ENCODE results near the gene EPAS1.
"Not testable (repeated sequence)": the region's sequence is repeated elsewhere in the genome, so short reads cannot be mapped to it uniquely, and the experiment has no call there.

The EPAS1 gene

DNA sequence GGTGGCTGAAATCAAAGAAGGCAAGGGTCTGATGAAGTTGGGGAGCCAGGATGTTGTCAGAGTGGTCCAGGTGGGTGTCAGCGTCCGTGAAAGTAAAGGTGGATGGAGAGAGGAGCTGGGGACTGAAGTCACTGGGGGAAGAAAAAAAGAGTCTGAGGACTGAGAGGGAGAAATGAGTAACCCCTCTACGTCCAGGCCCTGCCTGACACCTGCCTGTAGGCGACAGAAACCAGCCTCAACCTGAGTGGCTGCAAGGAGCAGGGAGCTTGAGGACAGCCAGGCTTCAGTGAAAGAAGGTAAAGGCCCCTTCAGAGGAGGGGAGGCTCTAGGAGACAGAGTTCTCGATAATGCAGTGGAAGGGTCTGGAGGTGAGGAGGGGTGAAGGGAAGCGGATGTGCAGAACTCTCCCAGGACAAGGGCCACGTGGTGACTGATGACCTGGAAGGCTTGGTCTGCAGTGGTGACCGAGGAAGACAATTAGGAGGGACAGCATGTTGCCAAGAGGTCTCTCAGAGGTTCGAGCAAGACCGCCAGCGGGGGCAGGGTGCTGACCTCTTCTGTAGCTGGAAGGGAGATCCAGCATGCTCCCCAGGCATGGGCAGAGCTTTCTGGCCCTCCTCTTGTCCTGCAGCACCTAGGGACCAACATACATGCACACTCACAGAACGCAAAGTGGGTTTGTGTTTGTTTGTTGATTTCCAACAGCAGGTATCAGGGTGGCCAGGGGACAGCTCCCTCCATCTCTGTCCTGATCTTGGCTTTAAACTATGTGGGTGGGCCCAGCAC, 95.5 kb downstream of the EPAS1 start:
- H3K27ac ChIP-seq: no peak overlapping the region
- TF ChIP-seq, protein P1, sequence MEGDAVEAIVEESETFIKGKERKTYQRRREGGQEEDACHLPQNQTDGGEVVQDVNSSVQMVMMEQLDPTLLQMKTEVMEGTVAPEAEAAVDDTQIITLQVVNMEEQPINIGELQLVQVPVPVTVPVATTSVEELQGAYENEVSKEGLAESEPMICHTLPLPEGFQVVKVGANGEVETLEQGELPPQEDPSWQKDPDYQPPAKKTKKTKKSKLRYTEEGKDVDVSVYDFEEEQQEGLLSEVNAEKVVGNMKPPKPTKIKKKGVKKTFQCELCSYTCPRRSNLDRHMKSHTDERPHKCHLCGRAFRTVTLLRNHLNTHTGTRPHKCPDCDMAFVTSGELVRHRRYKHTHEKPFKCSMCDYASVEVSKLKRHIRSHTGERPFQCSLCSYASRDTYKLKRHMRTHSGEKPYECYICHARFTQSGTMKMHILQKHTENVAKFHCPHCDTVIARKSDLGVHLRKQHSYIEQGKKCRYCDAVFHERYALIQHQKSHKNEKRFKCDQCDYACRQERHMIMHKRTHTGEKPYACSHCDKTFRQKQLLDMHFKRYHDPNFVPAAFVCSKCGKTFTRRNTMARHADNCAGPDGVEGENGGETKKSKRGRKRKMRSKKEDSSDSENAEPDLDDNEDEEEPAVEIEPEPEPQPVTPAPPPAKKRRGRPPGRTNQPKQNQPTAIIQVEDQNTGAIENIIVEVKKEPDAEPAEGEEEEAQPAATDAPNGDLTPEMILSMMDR (conservative IDR thresholded peaks at IDR 0.05): no peak

DNA sequence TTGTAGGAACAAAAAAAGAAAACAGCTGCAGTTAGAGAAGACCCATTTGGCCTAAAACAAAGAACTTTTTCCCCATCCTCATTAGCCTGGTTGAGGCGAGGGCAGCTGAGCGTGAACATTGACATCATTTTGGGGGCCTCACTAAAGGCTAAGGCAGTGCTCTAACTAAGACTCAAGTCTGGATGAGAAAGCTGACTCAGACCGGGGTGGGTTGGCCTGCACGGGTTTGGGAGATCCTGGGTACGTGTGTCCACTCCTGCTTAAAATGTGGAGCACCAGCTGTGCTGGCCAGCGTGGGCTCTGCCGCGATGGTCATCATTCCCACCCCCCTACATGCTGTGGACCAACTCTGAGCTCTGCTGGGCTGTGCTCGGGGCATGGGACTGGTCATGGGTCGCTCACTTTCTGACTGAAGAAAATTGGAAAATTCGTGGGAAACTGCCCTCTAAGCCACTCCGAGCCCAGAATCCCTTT, 96.2 kb downstream of the EPAS1 start:
- no peak overlapping the region for H3K27ac ChIP-seq

DNA sequence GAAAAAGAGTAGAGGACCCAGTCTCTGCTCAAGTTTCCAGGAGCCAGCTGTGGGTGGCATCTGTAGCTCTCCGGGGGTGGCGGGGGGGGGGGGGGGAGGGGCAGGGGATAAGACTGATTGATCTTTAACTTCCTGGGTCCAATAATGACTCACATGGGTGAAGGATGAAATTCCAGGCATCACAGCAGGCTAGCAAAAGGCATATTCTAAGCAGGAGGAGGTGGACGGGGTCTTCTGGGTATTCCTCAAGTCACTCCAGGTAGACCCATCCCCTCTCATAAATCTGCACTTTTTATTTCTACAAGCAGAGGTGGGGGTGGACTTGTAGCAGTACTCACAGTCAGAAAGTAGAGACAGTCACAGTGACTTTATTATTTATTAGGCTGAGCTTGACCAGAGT, 96.7 kb downstream of the EPAS1 start:
- H3K27ac ChIP-seq: no peak overlapping the region
- TF ChIP-seq, protein P1 (conservative IDR thresholded peaks at IDR 0.05): no peak

More for the DNA sequence above, 96.2 kb downstream of the EPAS1 start:
- TF ChIP-seq, protein P1 (conservative IDR thresholded peaks at IDR 0.05): no peak

DNA sequence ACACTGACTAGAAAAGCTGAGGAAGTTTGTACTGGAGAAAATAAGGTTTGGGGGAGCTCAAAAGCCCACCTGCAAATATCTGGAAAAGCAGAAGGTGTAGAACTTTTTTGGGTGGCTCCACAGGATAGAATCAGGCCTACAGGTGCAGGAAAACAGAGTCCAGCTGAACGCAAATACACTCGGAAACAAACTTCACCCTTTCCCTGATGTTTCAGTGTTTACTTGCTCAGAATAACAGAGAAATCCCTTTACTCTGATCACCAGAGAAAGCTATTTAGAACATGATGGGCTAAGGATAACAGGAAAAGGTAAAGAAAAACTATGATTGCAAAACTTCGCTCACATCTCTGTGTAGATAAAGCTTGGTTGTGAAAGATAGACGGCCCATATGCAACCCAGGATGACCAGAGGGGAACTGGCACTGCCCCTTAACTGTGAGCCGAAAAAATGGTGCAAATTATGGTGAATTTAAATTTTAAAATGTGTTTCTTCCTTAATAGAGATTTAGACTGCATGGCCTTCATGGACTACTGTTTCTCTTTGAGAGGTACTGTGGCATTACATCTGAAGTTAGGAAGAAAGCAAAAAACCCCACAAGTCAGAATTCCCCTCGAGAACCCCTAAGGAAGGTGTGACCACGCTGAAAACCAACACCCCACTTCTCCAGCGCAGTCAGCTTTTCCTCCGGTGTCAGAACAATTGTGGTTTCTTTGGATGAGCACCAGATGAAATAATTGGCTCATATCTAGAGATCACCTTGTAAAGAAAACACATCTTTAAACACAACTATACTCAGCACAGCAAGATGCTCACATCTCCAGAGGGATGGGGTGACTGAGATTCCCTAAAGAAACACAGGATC, 97.7 kb downstream of the EPAS1 start:
- H3K27ac ChIP-seq: no peak overlapping the region
- TF ChIP-seq, protein P1 (conservative IDR thresholded peaks at IDR 0.05): no peak

DNA sequence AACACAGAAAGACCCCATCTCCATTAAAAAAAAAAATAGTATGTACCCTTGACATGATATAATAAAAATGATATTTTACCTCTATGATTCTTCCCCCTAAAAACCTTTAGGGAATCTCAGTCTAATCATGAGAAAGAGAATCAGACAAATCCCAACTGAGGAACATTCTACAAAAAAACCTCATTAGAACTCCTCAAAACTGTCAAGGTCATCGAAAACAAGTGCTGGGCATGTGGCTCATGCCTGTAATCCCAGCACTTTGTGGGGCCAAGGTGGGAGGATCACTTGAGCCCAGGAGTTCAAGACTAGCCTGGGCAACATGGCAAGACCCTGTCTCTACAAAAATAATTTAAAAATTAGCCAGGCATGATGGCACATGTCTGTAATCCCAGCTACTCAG, 98.5 kb downstream of the EPAS1 start:
- H3K27ac ChIP-seq: not testable (repeated sequence)

DNA sequence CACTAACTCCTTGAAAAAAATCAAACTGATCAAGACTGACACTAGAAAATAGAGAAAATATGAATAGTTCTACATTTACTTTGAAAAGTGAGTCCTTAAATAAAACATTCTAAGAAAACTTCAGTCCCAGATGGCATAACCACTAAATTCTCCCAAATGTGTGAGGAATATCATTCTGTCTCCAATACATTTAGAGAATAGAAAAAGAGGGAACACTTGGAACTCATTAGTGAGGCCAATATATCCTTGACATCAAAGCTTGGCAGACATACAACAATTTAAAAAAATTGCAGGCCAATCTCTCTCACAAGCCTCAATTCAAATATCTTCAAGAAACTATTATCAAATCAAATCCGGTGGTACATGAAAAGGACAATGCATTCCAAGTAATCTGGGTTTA, 102.8 kb downstream of the EPAS1 start:
- TF ChIP-seq, protein P1 (conservative IDR thresholded peaks at IDR 0.05): no peak
- no peak overlapping the region for H3K27ac ChIP-seq

DNA sequence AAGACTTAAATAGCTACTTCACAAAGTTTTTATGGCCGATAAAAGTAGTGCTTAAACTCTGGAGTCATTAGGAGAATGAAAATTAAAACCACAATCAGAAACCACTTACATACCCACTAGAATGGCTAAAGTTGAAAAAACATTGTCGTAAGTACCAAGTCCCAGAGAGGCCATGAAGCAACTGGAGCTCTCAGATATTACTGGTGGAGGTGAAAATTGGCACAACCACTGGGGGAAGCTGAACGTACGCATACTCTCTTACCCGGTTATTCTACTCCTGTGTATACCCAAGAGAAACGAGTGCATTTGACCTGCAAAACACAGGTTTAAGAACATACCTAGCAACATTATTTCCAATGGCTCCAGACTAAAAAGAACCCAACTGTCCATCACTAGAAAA, 105.7 kb downstream of the EPAS1 start:
- no peak overlapping the region for H3K27ac ChIP-seq
- TF ChIP-seq, protein P1 (conservative IDR thresholded peaks at IDR 0.05): no peak

All from VCaP (cell line).